H1 (cell line): ENCODE measurements around the gene CBX4. TPM values are rescaled to one million over a fixed set of nuclear protein-coding genes. Genes with fewer than 3 reads are reported as not detected.

Experiments used
- CTCF ChIA-PET: fragments of 300-600 bp; sonication (Branson Sonifier 250); formaldehyde crosslinking; loops from one replicate; lab custom pipeline; 2021; ENCODE audit not compliant: partially characterized antibody; lab: Charles Lee
- POLR2A ChIA-PET: fragments of 300-600 bp; sonication (Branson Sonifier 250); formaldehyde crosslinking; loops from one replicate; lab custom pipeline; 2021; ENCODE audit warnings: inconsistent platforms; ENCODE audit not compliant: partially characterized antibody; lab: Charles Lee
- DNase-seq, 2 experiments: peaks; one replicate each; pipeline versions ENCODE4 v3.0.0 to v3.0.0-alpha.2; 2010 to 2022; ENCODE audit warnings: low spot score in 2 of 2, low read depth in 1 of 2, mixed read lengths in 1 of 2
- FAIRE-seq: peaks from 2 replicates; lab custom pipeline; 2011; peaks lifted over from hg19 to GRCh38; lab: Jason Lieb, UNC
- H2AFZ ChIP-seq: 2 replicates; pipeline ENCODE4 v1.8.1; 2012; ENCODE audit warnings: low read length, inconsistent platforms
- H2AK5ac ChIP-seq: 2 replicates; pipeline ENCODE4 v1.6.1; 2013; ENCODE audit warnings: low read depth, low read length
- H2BK120ac ChIP-seq: replicated peaks from 2 replicates; pipeline ENCODE3; 2013; ENCODE audit warnings: low read depth, low read length, inconsistent platforms
- H2BK12ac ChIP-seq: 2 replicates; pipeline ENCODE4 v1.6.1; 2013; ENCODE audit warnings: low read depth, low read length
- H2BK15ac ChIP-seq: 2 replicates; pipeline ENCODE4 v1.6.1; 2013; ENCODE audit warnings: low read length
- H2BK20ac ChIP-seq: 2 replicates; pipeline ENCODE4 v1.6.1; 2013; ENCODE audit warnings: low read length
- H2BK5ac ChIP-seq: 2 replicates; pipeline ENCODE4 v1.6.1; 2013; ENCODE audit warnings: low read depth, low read length
- H3K14ac ChIP-seq: 2 replicates; pipeline ENCODE4 v1.6.1; 2013; ENCODE audit warnings: inconsistent platforms; ENCODE audit not compliant: insufficient read length
- H3K18ac ChIP-seq: 2 replicates; pipeline ENCODE4 v1.6.1; 2013; ENCODE audit warnings: low read length; ENCODE audit errors: extremely low read depth
- H3K23ac ChIP-seq: 2 replicates; pipeline ENCODE4 v1.6.1; 2013; ENCODE audit warnings: inconsistent platforms; ENCODE audit not compliant: insufficient read length
- H3K23me2 ChIP-seq: 2 replicates; pipeline ENCODE4 v1.6.1; 2013; ENCODE audit warnings: low read depth, low read length
- H3K27ac ChIP-seq: 2 replicates; pipeline ENCODE4 v1.6.1; 2011; ENCODE audit warnings: low read depth, low read length, inconsistent platforms
- H3K27me3 ChIP-seq, 4 experiments: replicated peaks in 1 of 4; 1 replicate in 1 of 4; 2 replicates in 3 of 4; pipeline versions ENCODE4 v1.6.1 to v1.8.1; 2011 to 2013; ENCODE audit warnings: low read length in 3 of 4, mild to moderate bottlenecking in 3 of 4, inconsistent platforms in 2 of 4, mixed read lengths in 2 of 4, moderate library complexity in 1 of 4; ENCODE audit not compliant: control insufficient read depth in 3 of 4, insufficient read depth in 3 of 4; ENCODE audit errors: extremely low read depth in 1 of 4
- H3K36me3 ChIP-seq, 4 experiments: 2 replicates each; pipeline versions ENCODE4 v1.6.1 to v1.8.1; 2011 to 2013; ENCODE audit warnings: mild to moderate bottlenecking in 4 of 4, low read length in 3 of 4, moderate library complexity in 2 of 4, control low read depth in 1 of 4, inconsistent platforms in 1 of 4; ENCODE audit not compliant: insufficient read depth in 4 of 4, control insufficient read depth in 2 of 4
- H3K4ac ChIP-seq: replicated peaks from 2 replicates; pipeline ENCODE3; 2013; ENCODE audit warnings: low read length, low read depth, mixed read lengths, inconsistent platforms; ENCODE audit not compliant: insufficient read length
- H3K4me1 ChIP-seq, 4 experiments: replicated peaks in 1 of 4; 1 replicate in 1 of 4; 2 replicates in 3 of 4; pipeline versions ENCODE4 v1.6.1 to v1.8.1; 2011 to 2013; ENCODE audit warnings: low read length in 3 of 4, inconsistent platforms in 2 of 4, mixed read lengths in 1 of 4; ENCODE audit not compliant: insufficient read depth in 4 of 4, control insufficient read depth in 3 of 4
- H3K4me2 ChIP-seq, 2 experiments: 2 replicates each; pipeline versions ENCODE4 v1.6.1 to v1.8.1; 2011 to 2013; ENCODE audit warnings: low read depth in 2 of 2, low read length in 2 of 2, control low read depth in 1 of 2, inconsistent platforms in 1 of 2, mild to moderate bottlenecking in 1 of 2; ENCODE audit not compliant: insufficient read depth in 1 of 2
- H3K4me3 ChIP-seq, 4 experiments: fragments of 200-600, 300-600 bp in 1 of 4; sonication (generic), shearing (Covaris generic), sonication (Bioruptor Twin) in 1 of 4; 2 replicates each; pipeline versions ENCODE4 v1.5.1 to v1.8.1; 2011 to 2016; ENCODE audit warnings: low read length in 4 of 4, low read depth in 3 of 4, control low read depth in 2 of 4, inconsistent platforms in 2 of 4, mild to moderate bottlenecking in 2 of 4, mixed read lengths in 1 of 4, moderate library complexity in 1 of 4; ENCODE audit not compliant: insufficient read depth in 2 of 4; ENCODE audit errors: extremely low read depth in 1 of 4
- H3K56ac ChIP-seq: replicated peaks from 2 replicates; pipeline ENCODE3; 2013; ENCODE audit warnings: low read depth, mild to moderate bottlenecking, mixed read lengths, low read length, inconsistent platforms; ENCODE audit not compliant: insufficient read length
- H3K79me1 ChIP-seq: 2 replicates; pipeline ENCODE4 v1.6.1; 2013; ENCODE audit warnings: low read depth, low read length, control low read depth
- H3K79me2 ChIP-seq, 2 experiments: 2 replicates each; pipeline versions ENCODE4 v1.6.1 to v1.8.1; 2012 to 2013; ENCODE audit warnings: low read length in 2 of 2, mild to moderate bottlenecking in 2 of 2, inconsistent platforms in 1 of 2; ENCODE audit not compliant: insufficient read depth in 2 of 2, control insufficient read depth in 1 of 2
- H3K9ac ChIP-seq, 4 experiments: replicated peaks in 1 of 4; 1 replicate in 1 of 4; 2 replicates in 3 of 4; pipeline versions ENCODE4 v1.6.1 to v1.8.1; 2011 to 2013; ENCODE audit warnings: low read depth in 3 of 4, low read length in 3 of 4, control low read depth in 2 of 4, mild to moderate bottlenecking in 2 of 4, moderate library complexity in 2 of 4, inconsistent platforms in 1 of 4; ENCODE audit errors: extremely low read depth in 1 of 4
- H3K9me3 ChIP-seq, 2 experiments: 2 replicates each; pipeline versions ENCODE4 v1.6.1 to v1.8.1; 2012 to 2013; ENCODE audit warnings: mild to moderate bottlenecking in 2 of 2, moderate library complexity in 2 of 2, control low read depth in 1 of 2, inconsistent platforms in 1 of 2, low read depth in 1 of 2, low read length in 1 of 2, mixed read lengths in 1 of 2; ENCODE audit not compliant: insufficient read depth in 2 of 2
- H4K20me1 ChIP-seq, 2 experiments: replicated peaks in 1 of 2; 2 replicates each; pipeline versions ENCODE3 to v1.8.1; 2011 to 2013; ENCODE audit warnings: inconsistent platforms in 2 of 2, low read length in 2 of 2, mild to moderate bottlenecking in 1 of 2; ENCODE audit not compliant: insufficient read depth in 2 of 2, control insufficient read depth in 1 of 2
- H4K5ac ChIP-seq: 2 replicates; pipeline ENCODE4 v1.6.1; 2013; ENCODE audit warnings: low read length, low read depth, mixed read lengths, inconsistent platforms; ENCODE audit not compliant: insufficient read length
- H4K8ac ChIP-seq: 2 replicates; pipeline ENCODE4 v1.8.0; 2013; ENCODE audit warnings: mild to moderate bottlenecking, moderate library complexity, low read length, inconsistent platforms; ENCODE audit not compliant: insufficient read depth; ENCODE audit errors: extremely low read depth
- H4K91ac ChIP-seq: replicated peaks from 2 replicates; pipeline ENCODE3; 2013; ENCODE audit warnings: low read length, mixed read lengths, inconsistent platforms; ENCODE audit not compliant: insufficient read length
- ASH2L ChIP-seq: fragments of 200-600, 300-600 bp; sonication (generic); IDR thresholded peaks from one replicate; pipeline ENCODE4 v1.7.1; 2017; ENCODE audit warnings: low read length
- BCL11A ChIP-seq, 2 experiments: IDR thresholded peaks; one replicate each; pipeline ENCODE4 v1.6.1; 2011; ENCODE audit warnings: low read depth in 2 of 2, low read length in 2 of 2, mild to moderate bottlenecking in 2 of 2
- CBX5 ChIP-seq: fragments of 300-800, 300-1000 bp; sonication (generic); IDR thresholded peaks from 2 replicates; pipeline ENCODE4 v1.7.1; 2016; ENCODE audit warnings: antibody characterized with exemption, low read length, low read depth
- CBX8 ChIP-seq: fragments of 300-800, 300-1000 bp; sonication (generic); IDR thresholded peaks from 2 replicates; pipeline ENCODE4 v1.7.1; 2016; ENCODE audit warnings: low read depth, low read length, borderline replicate concordance
- CTBP2 ChIP-seq: IDR thresholded peaks from 2 replicates; pipeline ENCODE4 v1.7.0; 2011; ENCODE audit warnings: borderline replicate concordance, mild to moderate bottlenecking, moderate library complexity, mixed read lengths, low read length; ENCODE audit not compliant: insufficient read depth, insufficient read length
- FOSL1 ChIP-seq: IDR thresholded peaks from 2 replicates; pipeline ENCODE4 v1.6.1; 2011; ENCODE audit warnings: mild to moderate bottlenecking, low read depth, low read length, moderate library complexity; ENCODE audit not compliant: insufficient read depth
- GABPA ChIP-seq: IDR thresholded peaks from 2 replicates; pipeline ENCODE4 v1.6.1; 2011; ENCODE audit warnings: mild to moderate bottlenecking, low read length, moderate library complexity, borderline replicate concordance; ENCODE audit not compliant: insufficient read depth
- KDM1A ChIP-seq: fragments of 200-600, 300-600 bp; sonication (generic); IDR thresholded peaks from 2 replicates; pipeline ENCODE4 v1.7.1; 2016; ENCODE audit warnings: mild to moderate bottlenecking, low read length, borderline replicate concordance
- KDM4A ChIP-seq: IDR thresholded peaks from one replicate; pipeline ENCODE4 v1.7.1; 2012; ENCODE audit warnings: low read depth, mild to moderate bottlenecking, moderate library complexity, low read length, inconsistent platforms; ENCODE audit not compliant: severe bottlenecking
- NANOG ChIP-seq: IDR thresholded peaks from 2 replicates; pipeline ENCODE4 v1.6.1; 2011; ENCODE audit warnings: low read length, low read depth, mild to moderate bottlenecking, inconsistent platforms; ENCODE audit not compliant: insufficient read depth, poor library complexity, severe bottlenecking
- NRF1 ChIP-seq: IDR thresholded peaks from 2 replicates; pipeline ENCODE4 v1.6.1; 2011; ENCODE audit warnings: mild to moderate bottlenecking, low read depth, low read length, improper control_type of control experiment
- RFX5 ChIP-seq: IDR thresholded peaks from 2 replicates; pipeline ENCODE4 v1.6.1; 2011; ENCODE audit warnings: low read depth, low read length, improper control_type of control experiment, borderline replicate concordance
- TBP ChIP-seq: IDR thresholded peaks from 2 replicates; pipeline ENCODE4 v1.6.1; 2011; ENCODE audit warnings: low read depth, low read length, improper control_type of control experiment
- YY1 ChIP-seq: IDR thresholded peaks from 2 replicates; pipeline ENCODE4 v1.6.1; 2011; ENCODE audit warnings: low read depth, mild to moderate bottlenecking, low read length
- WGBS, 2 experiments: shearing (Covaris generic) in 1 of 2; methylation state at CpG; one replicate each; pipeline versions ENCODE4 v1.1.6 to v1.1.7; 2013 to 2015; ENCODE audit warnings: low lambda C conversion rate in 2 of 2, mixed read lengths in 2 of 2, inconsistent platforms in 1 of 2, low coverage in 1 of 2, missing lambda C conversion rate in 1 of 2; ENCODE audit not compliant: insufficient replicate concordance in 2 of 2, insufficient coverage in 1 of 2, insufficient read length in 1 of 2; ENCODE audit errors: extremely low coverage in 1 of 2, missing lambda C conversion rate in 1 of 2; 5-methylcytosine and 5-hydroxymethylcytosine counted together
- polyA plus RNA-seq, 7 experiments: library from polyadenylated mRNA; depleted of rRNA in 3 of 7; stranded (reverse) in 5 of 7; unstranded in 2 of 7; fragments of >200 nt in 5 of 7; fragments of 200-250 nt in 2 of 7; gene quantifications; 1 replicate in 5 of 7; 2 replicates in 1 of 7; 4 replicates in 1 of 7; pipeline versions ENCODE4 v1.2.1 to v1.2.3, GENCODE V29; 2011 to 2013; ENCODE audit warnings: missing spikeins in 2 of 7, mixed read lengths in 2 of 7
- total RNA-seq: library from RNA; stranded (reverse); fragmentation: NEBNext Ultra II Directional; extraction: Animal tissue kit (Norgen Biotek cat#: 25700); gene quantifications from 2 replicates; pipeline ENCODE4 v1.2.1, GENCODE V29; 2021

The CBX4 gene
- total and polyA plus RNA-seq, 2 of the 8 experiments (the other 6 are each of a cell fraction or from before 2014, with no cell fraction given), result 1.8 to 4.0 TPM

DNA sequence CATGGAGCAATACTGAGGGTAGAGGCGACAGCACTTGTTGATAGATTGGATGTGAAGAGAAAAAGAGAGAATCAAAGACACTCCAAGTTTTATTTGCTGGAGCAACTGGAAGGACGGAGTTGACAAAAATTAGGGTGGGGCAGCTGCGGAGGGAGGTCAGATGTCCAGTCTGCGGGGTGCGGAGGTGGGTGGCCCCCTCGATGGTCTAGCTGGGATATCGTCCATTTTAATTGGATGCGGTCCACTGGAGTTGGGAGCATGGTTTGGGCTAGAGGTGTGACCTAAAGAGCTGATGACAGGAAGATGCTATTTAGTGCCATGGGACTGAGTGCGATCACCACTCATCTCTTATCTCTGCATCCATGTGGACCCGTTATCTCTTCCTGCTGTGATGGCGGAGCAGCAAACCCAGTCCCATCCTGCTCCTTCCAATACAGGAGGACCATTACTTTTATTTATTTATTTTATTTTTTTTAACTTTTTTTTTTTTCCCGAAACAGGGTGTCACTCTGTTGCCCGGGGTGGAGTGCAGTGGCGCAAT lies 48.3 kb upstream of the CBX4 start:
- H3K14ac ChIP-seq, result no peak overlapping the region
- no peaks in the 10 kb centered on the region for H3K36me3 ChIP-seq
- no peak overlapping the region for H3K56ac ChIP-seq
- H3K18ac ChIP-seq, result no peak overlapping the region
- H2AK5ac ChIP-seq, result no peak overlapping the region
- H3K27ac ChIP-seq, result no peak overlapping the region
- no peak overlapping the region for H2BK5ac ChIP-seq
- ChIA-PET POLR2A (no interaction called here), CTCF (interaction anchor here (0.7 to 6.7 kb wide), 12 partner anchors 8 to 142 kb away, joined by 3 to 64 read pairs (median 6); no protein-coding TSS in a partner anchor)
- no peak overlapping the region for H4K5ac ChIP-seq
- no peak overlapping the region for H4K91ac ChIP-seq
- FAIRE-seq (no peak), DNase-seq (no peak)
- peaks cover 0 to 1% of the 10 kb centered on the region in 2 experiments for H4K20me1 ChIP-seq
- H3K23ac ChIP-seq, result no peak overlapping the region
- 0 out of 2 replicates have a peak, but pooled peaks cover 1% of the 10 kb centered on the region for H3K23me2 ChIP-seq
- no peaks in the 10 kb centered on the region for H3K4me1 ChIP-seq
- no peak overlapping the region; the same call in 1 of the 2 replicates for H4K8ac ChIP-seq
- no peak overlapping the region for H3K4me2 ChIP-seq
- H2BK15ac ChIP-seq, result no peak overlapping the region
- no peak overlapping the region for H3K9ac ChIP-seq
- H3K4me3 ChIP-seq, result no peak overlapping the region
- H3K79me1 ChIP-seq, result no peaks in the 10 kb centered on the region
- 94% methylated on average over 14 of the region's 14 CpGs; no CpG with 5 or more reads in 1 of the 2 experiments for WGBS, 2 experiments
- no peak overlapping the region for H3K4ac ChIP-seq
- no peaks in the 10 kb centered on the region for H3K79me2 ChIP-seq
- peaks cover 0 to 3% (median 0%) of the 10 kb centered on the region in 4 experiments; a peak in 1 of 7 replicates for H3K27me3 ChIP-seq
- H3K9me3 ChIP-seq, result no peaks in the 10 kb centered on the region
- H2AFZ ChIP-seq, result no peak overlapping the region
- no peak overlapping the region for H2BK12ac ChIP-seq
- no peak overlapping the region for H2BK20ac ChIP-seq
- no peak overlapping the region for H2BK120ac ChIP-seq
- TF ChIP-seq RFX5 (no peak), GABPA (no peak), KDM1A (no peak), FOSL1 (no peak), CBX8 (no peak), NRF1 (no peak), BCL11A (IDR thresholded peaks at IDR 0.05; ENCODE audit: low read depth in 2 of 2, low read length in 2 of 2) (no peak), ASH2L (no peak), KDM4A (no peak), CBX5 (no peak), YY1 (no peak), TBP (no peak), CTBP2 (no peak), NANOG (no peak)
